ENCODE data around the gene CDH22.

The CDH22 gene

GRCh38 chr20:46192376-46192944 is 115.8 kb downstream of the CDH22 start:
- no peak for TF ChIP-seq CTCF (IDR thresholded peaks at IDR 0.05; ENCODE audit: low read depth, low read length, missing control alignments)
- no peak for DNase-seq (ENCODE audit: low read depth)
- no peak overlapping the region for H3K4me3 ChIP-seq (ENCODE audit: low read depth, low read length)

- DNase-seq (ENCODE audit: low read depth), result no peak
- TF ChIP-seq CTCF (IDR thresholded peaks at IDR 0.05; ENCODE audit: low read depth, low read length, missing control alignments), result no peak
- no peak overlapping the region for H3K4me3 ChIP-seq (ENCODE audit: low read depth, low read length)
Measured at GRCh38 chr20:46191611-46192010, 116.7 kb downstream of the CDH22 start.

DNA sequence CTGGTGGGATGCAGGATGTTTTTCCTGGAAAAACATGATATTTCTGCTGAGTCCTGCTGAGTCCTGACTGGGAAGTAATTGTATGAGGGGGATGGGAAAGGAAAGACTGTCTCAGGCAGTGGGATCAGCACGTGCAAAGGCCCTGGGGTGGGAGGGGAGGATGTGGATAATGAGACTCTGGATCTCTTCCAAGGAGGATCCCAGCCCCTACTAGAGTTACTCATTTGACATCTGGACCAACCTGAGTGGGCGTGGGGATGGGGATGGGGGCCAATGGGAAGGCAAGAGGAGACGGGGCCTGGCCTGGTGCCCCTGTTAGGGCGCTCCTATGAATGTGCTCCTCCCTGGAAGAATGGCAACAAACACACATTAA is 117.1 kb downstream of the CDH22 start:
- no peak for DNase-seq (ENCODE audit: low read depth)
- TF ChIP-seq CTCF (IDR thresholded peaks at IDR 0.05; ENCODE audit: low read depth, low read length, missing control alignments), result no peak
- no peak overlapping the region for H3K4me3 ChIP-seq (ENCODE audit: low read depth, low read length)

GRCh38 chr20:46190478-46191167 is 117.7 kb downstream of the CDH22 start:
- H3K4me3 ChIP-seq (ENCODE audit: low read depth, low read length), result no peak overlapping the region
- no peak for TF ChIP-seq CTCF (IDR thresholded peaks at IDR 0.05; ENCODE audit: low read depth, low read length, missing control alignments)
- DNase-seq (ENCODE audit: low read depth), result no peak

GRCh38 chr20:46188866-46189541 is 119.3 kb downstream of the CDH22 start:
- H3K4me3 ChIP-seq (ENCODE audit: low read depth, low read length), result no peak overlapping the region
- no peak for DNase-seq (ENCODE audit: low read depth)
- no peak for TF ChIP-seq CTCF (IDR thresholded peaks at IDR 0.05; ENCODE audit: low read depth, low read length, missing control alignments)

DNA sequence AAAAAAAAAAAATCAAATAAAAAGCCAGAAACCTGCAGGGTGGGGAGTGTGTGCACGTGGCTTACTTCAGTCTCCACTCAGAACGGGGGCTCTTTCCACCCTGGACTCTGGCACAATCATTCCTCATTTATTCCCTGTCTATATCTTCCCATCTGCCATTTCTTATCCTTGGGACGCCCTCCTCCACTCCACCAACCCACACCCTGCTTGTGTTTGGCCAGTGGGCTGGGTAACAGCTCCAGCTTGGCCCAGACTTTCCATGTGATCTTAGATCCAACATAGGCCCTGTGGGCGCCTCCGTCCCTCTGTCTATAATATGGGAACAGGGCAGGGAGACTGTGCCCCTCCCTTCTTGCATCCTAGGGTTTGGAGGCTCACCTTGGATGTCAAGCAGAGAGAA is 122.1 kb downstream of the CDH22 start:
- DNase-seq (ENCODE audit: low read depth), result no peak
- no peak for TF ChIP-seq CTCF (IDR thresholded peaks at IDR 0.05; ENCODE audit: low read depth, low read length, missing control alignments)

More for the DNA sequence above, 122.1 kb downstream of the CDH22 start:
- H3K4me3 ChIP-seq (ENCODE audit: low read depth, low read length), result no peak overlapping the region
